T-helper 9 cell (primary cell): ENCODE results near the gene HRH4.

Experiments
- DNase-seq: peaks from one replicate; pipeline ENCODE4 v3.0.0-alpha.2; 2020

Gene HRH4

GRCh38 chr18:24514439-24514838 is 54.0 kb downstream of the HRH4 start:
- no peak for DNase-seq

- no peak for DNase-seq
Observed at GRCh38 chr18:24515721-24516120, 55.3 kb downstream of the HRH4 start.

GRCh38 chr18:24516261-24516660 is 55.8 kb downstream of the HRH4 start:
- no peak for DNase-seq

GRCh38 chr18:24517554-24517953 is 57.1 kb downstream of the HRH4 start:
- no peak for DNase-seq

GRCh38 chr18:24518596-24518995 is 58.2 kb downstream of the HRH4 start:
- no peak for DNase-seq
